ENCODE results near the gene LLCFC1. TPM values are rescaled to one million over a fixed set of nuclear protein-coding genes. Genes with fewer than 3 reads are reported as not detected.

The LLCFC1 gene
- total and polyA plus RNA-seq, 2 of the 13 experiments (the other 11 are each of a cell fraction or from before 2014, with no cell fraction given), result not detected

DNA sequence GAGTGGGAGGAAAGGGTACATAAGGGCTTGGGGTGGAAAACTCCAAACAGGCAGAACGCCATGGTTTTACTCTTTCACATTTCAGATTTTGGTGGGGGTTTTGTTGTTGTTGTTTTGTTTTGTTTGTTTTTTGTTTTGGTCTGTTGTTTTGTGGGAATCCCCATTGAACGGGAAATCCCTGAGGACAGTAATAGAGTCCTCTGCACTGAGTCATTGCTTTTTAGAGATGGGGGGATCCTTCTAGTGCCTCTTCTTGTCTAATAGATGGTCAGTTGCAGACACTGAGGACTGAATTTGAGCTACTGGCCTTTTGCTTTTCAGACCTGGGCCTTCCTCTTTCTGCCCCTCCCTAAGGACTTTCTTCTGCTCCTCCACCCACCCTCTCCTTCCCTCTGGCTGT lies 25.7 kb upstream of the LLCFC1 start (continued):
- TF ChIP-seq, protein P1, sequence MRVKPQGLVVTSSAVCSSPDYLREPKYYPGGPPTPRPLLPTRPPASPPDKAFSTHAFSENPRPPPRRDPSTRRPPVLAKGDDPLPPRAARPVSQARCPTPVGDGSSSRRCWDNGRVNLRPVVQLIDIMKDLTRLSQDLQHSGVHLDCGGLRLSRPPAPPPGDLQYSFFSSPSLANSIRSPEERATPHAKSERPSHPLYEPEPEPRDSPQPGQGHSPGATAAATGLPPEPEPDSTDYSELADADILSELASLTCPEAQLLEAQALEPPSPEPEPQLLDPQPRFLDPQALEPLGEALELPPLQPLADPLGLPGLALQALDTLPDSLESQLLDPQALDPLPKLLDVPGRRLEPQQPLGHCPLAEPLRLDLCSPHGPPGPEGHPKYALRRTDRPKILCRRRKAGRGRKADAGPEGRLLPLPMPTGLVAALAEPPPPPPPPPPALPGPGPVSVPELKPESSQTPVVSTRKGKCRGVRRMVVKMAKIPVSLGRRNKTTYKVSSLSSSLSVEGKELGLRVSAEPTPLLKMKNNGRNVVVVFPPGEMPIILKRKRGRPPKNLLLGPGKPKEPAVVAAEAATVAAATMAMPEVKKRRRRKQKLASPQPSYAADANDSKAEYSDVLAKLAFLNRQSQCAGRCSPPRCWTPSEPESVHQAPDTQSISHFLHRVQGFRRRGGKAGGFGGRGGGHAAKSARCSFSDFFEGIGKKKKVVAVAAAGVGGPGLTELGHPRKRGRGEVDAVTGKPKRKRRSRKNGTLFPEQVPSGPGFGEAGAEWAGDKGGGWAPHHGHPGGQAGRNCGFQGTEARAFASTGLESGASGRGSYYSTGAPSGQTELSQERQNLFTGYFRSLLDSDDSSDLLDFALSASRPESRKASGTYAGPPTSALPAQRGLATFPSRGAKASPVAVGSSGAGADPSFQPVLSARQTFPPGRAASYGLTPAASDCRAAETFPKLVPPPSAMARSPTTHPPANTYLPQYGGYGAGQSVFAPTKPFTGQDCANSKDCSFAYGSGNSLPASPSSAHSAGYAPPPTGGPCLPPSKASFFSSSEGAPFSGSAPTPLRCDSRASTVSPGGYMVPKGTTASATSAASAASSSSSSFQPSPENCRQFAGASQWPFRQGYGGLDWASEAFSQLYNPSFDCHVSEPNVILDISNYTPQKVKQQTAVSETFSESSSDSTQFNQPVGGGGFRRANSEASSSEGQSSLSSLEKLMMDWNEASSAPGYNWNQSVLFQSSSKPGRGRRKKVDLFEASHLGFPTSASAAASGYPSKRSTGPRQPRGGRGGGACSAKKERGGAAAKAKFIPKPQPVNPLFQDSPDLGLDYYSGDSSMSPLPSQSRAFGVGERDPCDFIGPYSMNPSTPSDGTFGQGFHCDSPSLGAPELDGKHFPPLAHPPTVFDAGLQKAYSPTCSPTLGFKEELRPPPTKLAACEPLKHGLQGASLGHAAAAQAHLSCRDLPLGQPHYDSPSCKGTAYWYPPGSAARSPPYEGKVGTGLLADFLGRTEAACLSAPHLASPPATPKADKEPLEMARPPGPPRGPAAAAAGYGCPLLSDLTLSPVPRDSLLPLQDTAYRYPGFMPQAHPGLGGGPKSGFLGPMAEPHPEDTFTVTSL (CRISPR knock-in tag; IDR thresholded peaks at IDR 0.05; ENCODE audit: borderline replicate concordance), result no peak
- TF ChIP-seq ELF3 (CRISPR knock-in tag; IDR thresholded peaks at IDR 0.05) (no peak), EHMT2 (IDR thresholded peaks at IDR 0.05; ENCODE audit: borderline replicate concordance, low read depth, low read length) (no peak)

DNA sequence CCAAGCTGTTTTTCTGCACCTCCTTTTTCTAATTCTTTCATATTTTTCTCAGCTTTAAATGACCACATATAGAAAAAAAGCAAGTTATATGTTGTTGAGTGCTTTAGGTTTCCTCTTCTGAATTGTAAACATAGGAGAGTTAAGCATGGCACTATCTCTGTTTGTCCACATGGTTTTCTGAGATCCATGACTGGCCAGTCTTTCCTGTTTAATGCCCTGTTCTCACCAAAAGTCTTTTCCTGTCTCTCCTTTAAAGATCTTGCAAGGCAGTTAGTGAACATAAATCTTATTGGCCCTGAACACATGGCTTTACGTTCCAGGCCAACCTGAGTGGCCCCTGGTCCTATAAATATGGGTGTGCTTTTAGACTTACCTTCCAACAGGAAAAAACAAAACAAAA lies 25.2 kb upstream of the LLCFC1 start:
- intact Hi-C loops (cut with micrococcal nuclease; ENCODE audit: unreplicated experiment) (no loop called here), in situ Hi-C loops (cut with HindIII; ENCODE audit: extremely low pct_ligation_motif_present, low pct_unique_long_range_greater_than_20kb) (no loop called here)
- H3K9ac ChIP-seq (ENCODE audit: insufficient read depth, low read depth, low read length), result no peak overlapping the region
- no TSS peak for BruUV-seq (replicated peaks)
- TF ChIP-seq ZNF614 (CRISPR knock-in tag; IDR thresholded peaks at IDR 0.05; ENCODE audit: borderline replicate concordance), result no peak
- no peak for TF ChIP-seq ZNF33B (CRISPR knock-in tag; IDR thresholded peaks at IDR 0.05)
- TF ChIP-seq, protein P2, sequence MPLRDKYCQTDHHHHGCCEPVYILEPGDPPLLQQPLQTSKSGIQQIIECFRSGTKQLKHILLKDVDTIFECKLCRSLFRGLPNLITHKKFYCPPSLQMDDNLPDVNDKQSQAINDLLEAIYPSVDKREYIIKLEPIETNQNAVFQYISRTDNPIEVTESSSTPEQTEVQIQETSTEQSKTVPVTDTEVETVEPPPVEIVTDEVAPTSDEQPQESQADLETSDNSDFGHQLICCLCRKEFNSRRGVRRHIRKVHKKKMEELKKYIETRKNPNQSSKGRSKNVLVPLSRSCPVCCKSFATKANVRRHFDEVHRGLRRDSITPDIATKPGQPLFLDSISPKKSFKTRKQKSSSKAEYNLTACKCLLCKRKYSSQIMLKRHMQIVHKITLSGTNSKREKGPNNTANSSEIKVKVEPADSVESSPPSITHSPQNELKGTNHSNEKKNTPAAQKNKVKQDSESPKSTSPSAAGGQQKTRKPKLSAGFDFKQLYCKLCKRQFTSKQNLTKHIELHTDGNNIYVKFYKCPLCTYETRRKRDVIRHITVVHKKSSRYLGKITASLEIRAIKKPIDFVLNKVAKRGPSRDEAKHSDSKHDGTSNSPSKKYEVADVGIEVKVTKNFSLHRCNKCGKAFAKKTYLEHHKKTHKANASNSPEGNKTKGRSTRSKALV (CRISPR knock-in tag; IDR thresholded peaks at IDR 0.05), result no peak
- TF ChIP-seq ZNF230 (CRISPR knock-in tag; IDR thresholded peaks at IDR 0.05), result no peak
- TF ChIP-seq U2AF2 (IDR thresholded peaks at IDR 0.05; ENCODE audit: low read depth, low read length), result no peak
- FAIRE-seq (no peak), DNase-seq (ENCODE audit: low spot score) (no peak), ATAC-seq (no peak)
- no peaks in the 10 kb centered on the region for H3K36me3 ChIP-seq (replicated peaks in 1 of 2; ENCODE audit: control insufficient read depth in 1 of 2, insufficient read depth in 2 of 2, low read length in 2 of 2)
- WGBS (ENCODE audit: low lambda C conversion rate), result 24% methylated on average over 1 of the region's 1 CpG
- no peak overlapping the region for H3K27ac ChIP-seq (ENCODE audit: extremely low read length, insufficient read depth, low read length)
- H3K9me3 ChIP-seq (ENCODE audit: low read length), result no peaks in the 10 kb centered on the region
- no peaks in the 10 kb centered on the region for H3K79me2 ChIP-seq (ENCODE audit: insufficient read depth, low read length)
- H4K20me1 ChIP-seq (ENCODE audit: insufficient read depth, low read length), result no peaks in the 10 kb centered on the region
- H3K27me3 ChIP-seq (ENCODE audit: control insufficient read depth in 1 of 2, insufficient read depth in 2 of 2, low read length in 2 of 2), result no peaks in the 10 kb centered on the region
- no peak overlapping the region for H3K4me3 ChIP-seq (replicated peaks in 1 of 3; ENCODE audit: insufficient read depth in 1 of 3, low read depth in 2 of 3, low read length in 3 of 3)
- H2AFZ ChIP-seq (ENCODE audit: low read length), result no peak overlapping the region
- ChIA-PET CTCF (ENCODE audit: low intra/inter-chr PET ratio, low total read pairs) (no interaction called here), POLR2A (no interaction called here)
- H3K4me1 ChIP-seq (ENCODE audit: insufficient read depth, low read length), result no peaks in the 10 kb centered on the region
- no peak overlapping the region for H3K4me2 ChIP-seq (ENCODE audit: low read depth, low read length)

Measured in HepG2 (cell line).